Lower lobe of right lung (tissue), 2 donors: ENCODE results near the gene GABRB1. TPM values are rescaled to one million over a fixed set of nuclear protein-coding genes. Genes with fewer than 3 reads are reported as not detected.

ENCODE experiments used
- ATAC-seq, 2 donors: fragments of 200-7000 bp; cut with Tn5 transposase; one replicate each; pipeline ENCODE4 v1.9.1; 2020 to 2022; ENCODE audit warnings: mild to moderate bottlenecking in 2 of 2, moderate library complexity in 2 of 2
- DNase-seq: peaks from one replicate; pipeline ENCODE4 v3.0.0-alpha.2; 2020
- H3K27ac ChIP-seq: fragments of 200-600 bp; one replicate; pipeline ENCODE4 v1.8.0; 2022
- H3K27me3 ChIP-seq: fragments of 200-600 bp; one replicate; pipeline ENCODE4 v1.8.0; 2022; ENCODE audit warnings: low read depth
- H3K36me3 ChIP-seq: fragments of 200-600 bp; one replicate; pipeline ENCODE4 v1.8.0; 2022; ENCODE audit warnings: mild to moderate bottlenecking
- H3K4me1 ChIP-seq: fragments of 200-600 bp; one replicate; pipeline ENCODE4 v1.8.0; 2022
- H3K4me3 ChIP-seq: fragments of 200-600 bp; one replicate; pipeline ENCODE4 v1.8.0; 2022; ENCODE audit warnings: mild to moderate bottlenecking
- H3K9me3 ChIP-seq: fragments of 200-600 bp; one replicate; pipeline ENCODE4 v1.8.0; 2022
- intact Hi-C: fragments of 100-400 bp; cut with DNase I; formaldehyde crosslinking; loops from one replicate; pipeline ENCODE4 v1.11.0; 2022
- total RNA-seq: library from RNA; stranded (reverse); fragmentation: NEBNext Ultra II Directional; extraction: Animal tissue kit (Norgen Biotek cat#: 25700); gene quantifications from one replicate; pipeline ENCODE4 v1.2.1, GENCODE V29; 2021
- TF ChIP-seq, protein P1 (sequence below): fragments of 200-600 bp; IDR thresholded peaks from one replicate; pipeline ENCODE4 v1.8.0; 2022; ENCODE audit warnings: antibody characterized with exemption, mild to moderate bottlenecking
- donor health status: DM: no; HTN: yes; CAD: no; lungs with severe emphysema.

The GABRB1 gene
- total RNA-seq, 1 donor from 2014 or later: not detected

- intact Hi-C loops: no loop called here
Observed at GRCh38 chr4:47045261-47045660, 13.9 kb downstream of the GABRB1 start.

DNA sequence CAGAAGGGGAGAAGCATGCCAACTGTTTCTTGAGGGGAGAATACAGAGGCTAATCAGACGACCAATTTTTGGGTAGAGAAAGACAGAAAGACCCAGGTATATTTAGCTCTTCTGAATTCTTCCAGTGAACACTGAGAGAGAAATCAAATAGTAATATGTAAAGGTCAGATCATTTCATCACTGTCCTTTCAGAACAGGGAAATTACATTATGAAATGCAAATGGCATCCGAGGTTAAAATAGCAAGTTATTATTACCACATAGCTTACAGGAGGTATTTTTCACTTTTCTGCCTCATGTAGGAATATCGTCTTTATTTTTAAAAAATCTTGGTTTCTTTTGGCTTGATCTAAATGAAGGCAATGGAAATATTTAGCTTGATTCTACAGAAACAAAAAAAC lies 18.0 kb downstream of the GABRB1 start:
- no peaks in the 10 kb centered on the region for H3K4me1 ChIP-seq
- H3K4me3 ChIP-seq: no peak overlapping the region
- H3K36me3 ChIP-seq: no peaks in the 10 kb centered on the region
- no peak for DNase-seq
- H3K27ac ChIP-seq: no peak overlapping the region
- intact Hi-C loops: no loop called here
- TF ChIP-seq, protein P1, sequence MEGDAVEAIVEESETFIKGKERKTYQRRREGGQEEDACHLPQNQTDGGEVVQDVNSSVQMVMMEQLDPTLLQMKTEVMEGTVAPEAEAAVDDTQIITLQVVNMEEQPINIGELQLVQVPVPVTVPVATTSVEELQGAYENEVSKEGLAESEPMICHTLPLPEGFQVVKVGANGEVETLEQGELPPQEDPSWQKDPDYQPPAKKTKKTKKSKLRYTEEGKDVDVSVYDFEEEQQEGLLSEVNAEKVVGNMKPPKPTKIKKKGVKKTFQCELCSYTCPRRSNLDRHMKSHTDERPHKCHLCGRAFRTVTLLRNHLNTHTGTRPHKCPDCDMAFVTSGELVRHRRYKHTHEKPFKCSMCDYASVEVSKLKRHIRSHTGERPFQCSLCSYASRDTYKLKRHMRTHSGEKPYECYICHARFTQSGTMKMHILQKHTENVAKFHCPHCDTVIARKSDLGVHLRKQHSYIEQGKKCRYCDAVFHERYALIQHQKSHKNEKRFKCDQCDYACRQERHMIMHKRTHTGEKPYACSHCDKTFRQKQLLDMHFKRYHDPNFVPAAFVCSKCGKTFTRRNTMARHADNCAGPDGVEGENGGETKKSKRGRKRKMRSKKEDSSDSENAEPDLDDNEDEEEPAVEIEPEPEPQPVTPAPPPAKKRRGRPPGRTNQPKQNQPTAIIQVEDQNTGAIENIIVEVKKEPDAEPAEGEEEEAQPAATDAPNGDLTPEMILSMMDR: no peak
- no peaks in the 10 kb centered on the region for H3K9me3 ChIP-seq
- no peak for ATAC-seq
- no peaks in the 10 kb centered on the region for H3K27me3 ChIP-seq

More at GRCh38 chr4:47045261-47045660, 13.9 kb downstream of the GABRB1 start:
- TF ChIP-seq, protein P1: no peak
- H3K36me3 ChIP-seq: no peaks in the 10 kb centered on the region
- no peaks in the 10 kb centered on the region for H3K27me3 ChIP-seq
- DNase-seq (no peak), ATAC-seq (no peak)
- no peaks in the 10 kb centered on the region for H3K4me1 ChIP-seq
- H3K9me3 ChIP-seq: no peaks in the 10 kb centered on the region
- no peak overlapping the region for H3K4me3 ChIP-seq
- no peak overlapping the region for H3K27ac ChIP-seq

DNA sequence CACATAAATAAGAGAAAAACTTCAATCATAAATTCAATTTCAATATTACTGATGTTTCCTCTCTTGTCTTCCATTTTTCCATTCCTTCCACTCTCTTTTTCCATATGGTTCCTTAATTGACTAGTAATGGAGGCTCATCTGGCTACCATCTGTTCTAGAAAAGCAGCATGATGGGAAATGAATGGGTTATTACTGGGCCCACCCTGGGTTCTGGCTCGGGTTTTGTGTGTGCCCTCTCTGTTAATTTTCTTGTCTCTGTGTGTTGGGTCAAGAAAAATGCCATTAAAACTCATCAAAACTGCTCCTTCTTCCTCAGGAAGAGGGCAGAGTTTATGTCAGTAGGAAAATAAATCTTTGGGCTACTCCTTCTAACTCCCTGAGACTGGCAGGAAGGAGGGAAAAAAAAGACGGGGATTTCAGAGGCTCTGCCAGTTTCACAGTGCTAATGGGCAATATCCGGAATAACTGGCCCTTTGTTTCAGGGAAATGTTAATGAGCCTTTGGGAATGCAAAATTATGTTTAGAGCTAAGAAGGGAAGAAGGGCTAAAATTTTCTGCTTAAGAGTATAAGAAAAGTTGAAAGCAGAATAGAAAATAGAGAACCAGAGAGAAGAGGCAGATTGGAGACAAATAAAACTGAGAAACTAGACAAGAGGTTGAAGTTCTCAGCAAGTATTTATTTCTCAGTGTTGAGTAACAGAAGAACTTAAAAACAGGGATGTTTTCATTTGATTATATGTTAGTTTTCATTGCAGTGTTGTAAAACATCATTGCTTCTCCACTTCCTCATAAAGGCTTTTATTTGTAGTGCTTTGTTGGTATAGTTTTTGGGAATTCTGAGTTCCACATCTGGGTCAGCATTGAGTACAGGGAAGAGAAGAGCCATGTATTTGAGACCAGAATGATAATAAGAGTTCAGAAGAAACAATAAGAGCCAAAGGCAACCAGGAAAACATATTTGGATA lies 19.7 kb downstream of the GABRB1 start:
- no peak for ATAC-seq
- Histone ChIP-seq H3K36me3 (no peaks in the 10 kb centered on the region), H3K9me3 (no peaks in the 10 kb centered on the region), H3K27ac (no peak overlapping the region), H3K4me3 (no peak overlapping the region), H3K4me1 (no peaks in the 10 kb centered on the region), H3K27me3 (no peaks in the 10 kb centered on the region)
- intact Hi-C loops: no loop called here
- TF ChIP-seq, protein P1: no peak
- DNase-seq: no peak

DNA sequence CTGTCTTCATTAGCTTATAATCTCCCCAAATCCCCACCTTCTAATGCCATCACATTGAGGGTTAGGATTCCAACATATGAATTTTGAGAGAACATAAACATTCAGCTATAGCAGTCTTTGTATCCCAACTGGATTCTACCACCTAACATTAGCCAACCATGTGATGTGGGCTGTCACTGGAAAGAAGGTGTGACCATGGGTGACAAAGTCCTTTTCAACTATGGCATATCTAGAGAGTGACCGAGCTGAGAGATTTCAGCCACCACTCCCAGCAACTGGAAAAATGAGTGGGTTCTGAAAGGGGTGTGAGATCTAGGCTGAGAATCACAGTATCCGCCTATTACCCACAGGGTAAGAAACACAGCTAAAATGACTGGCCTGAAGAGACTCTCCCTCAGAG lies 22.1 kb downstream of the GABRB1 start:
- DNase-seq (no peak), ATAC-seq (no peak)
- intact Hi-C loops: no loop called here
- H3K9me3 ChIP-seq: no peaks in the 10 kb centered on the region
- TF ChIP-seq, protein P1: no peak
- H3K27me3 ChIP-seq: no peaks in the 10 kb centered on the region
- H3K4me1 ChIP-seq: no peaks in the 10 kb centered on the region
- no peak overlapping the region for H3K27ac ChIP-seq
- H3K36me3 ChIP-seq: no peaks in the 10 kb centered on the region
- no peak overlapping the region for H3K4me3 ChIP-seq

GRCh38 chr4:47054130-47054529 lies 22.8 kb downstream of the GABRB1 start:
- no peak for ATAC-seq
- intact Hi-C loops: no loop called here

More at GRCh38 chr4:47054130-47054529, 22.8 kb downstream of the GABRB1 start:
- no peaks in the 10 kb centered on the region for H3K27me3 ChIP-seq
- no peaks in the 10 kb centered on the region for H3K36me3 ChIP-seq
- TF ChIP-seq, protein P1: no peak
- no peaks in the 10 kb centered on the region for H3K4me1 ChIP-seq
- H3K9me3 ChIP-seq: no peaks in the 10 kb centered on the region
- no peak overlapping the region for H3K4me3 ChIP-seq
- no peak for DNase-seq
- no peak overlapping the region for H3K27ac ChIP-seq
